Measurements from ENCODE around the gene TMEM14B.
A peak's percentile ranks its signal among the peaks of the same experiment; 100 is the strongest.
"Not testable (repeated sequence)": the region's sequence is repeated elsewhere in the genome, so short reads cannot be mapped to it uniquely, and the experiment has no call there.

TMEM14B gene

GRCh38 chr6:10747251-10747972, at the start of gene TMEM14B:
Gene TMEM14B (plus strand): TSS chr6:10747805. CDS start chr6:10749246, 1,441 bp downstream.
- DNase-seq (ENCODE audit: low spot score) = peak; percentile 96

- no peak for DNase-seq (ENCODE audit: low spot score)
Observed at GRCh38 chr6:10713962-10714361, 33.6 kb upstream of the TMEM14B start.

GRCh38 chr6:10719296-10719963, 28.2 kb upstream of the TMEM14B start:
- no peak for DNase-seq (ENCODE audit: low spot score)

- no peak for DNase-seq (ENCODE audit: low spot score)
Observed at GRCh38 chr6:10719964-10720264, 27.7 kb upstream of the TMEM14B start.

GRCh38 chr6:10720265-10720959, 27.2 kb upstream of the TMEM14B start:
- no peak for DNase-seq (ENCODE audit: low spot score)

DNA sequence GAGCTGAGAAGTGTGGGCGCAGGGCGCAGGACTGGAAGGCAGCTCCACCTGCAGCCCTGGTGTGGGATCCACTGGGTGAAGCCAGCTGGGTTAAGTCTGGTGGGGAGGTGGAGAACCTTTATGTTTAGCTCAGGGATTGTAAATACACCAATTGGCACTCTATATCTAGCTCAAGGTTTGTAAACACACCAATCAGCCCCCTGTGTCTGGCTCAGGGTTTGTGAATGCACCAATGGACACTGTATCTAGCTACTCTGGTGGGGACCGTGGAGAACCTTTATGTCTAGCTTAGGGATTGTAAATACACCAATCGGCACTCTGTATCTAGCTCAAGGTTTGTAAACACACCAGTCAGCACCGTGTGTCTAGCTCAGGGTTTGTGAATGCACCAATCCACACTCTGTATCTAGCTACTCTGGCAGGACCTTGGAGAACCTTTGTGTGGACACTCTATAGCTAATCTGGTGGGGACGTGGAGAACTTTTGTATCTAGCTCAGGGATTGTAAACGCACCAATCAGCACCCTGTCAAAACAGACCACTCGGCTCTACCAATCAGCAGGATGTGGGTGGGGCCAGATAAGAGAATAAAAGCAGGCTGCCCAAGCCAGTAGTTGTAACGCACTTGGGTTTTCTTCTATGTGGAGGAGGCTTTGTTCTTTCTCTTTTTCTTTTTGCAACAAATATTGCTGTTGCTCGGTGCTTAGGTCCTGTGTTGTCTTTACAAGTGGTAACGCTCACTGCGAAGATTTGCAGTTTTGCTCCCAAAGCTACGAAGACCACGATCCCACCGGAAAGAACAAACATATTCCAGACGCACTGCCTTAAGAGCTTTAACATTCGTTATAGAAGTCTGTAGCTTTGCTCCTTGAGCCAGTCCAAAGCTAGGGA, 26.4 kb upstream of the TMEM14B start:
- not testable (repeated sequence) for DNase-seq (ENCODE audit: low spot score)

GRCh38 chr6:10721850-10722569, 25.6 kb upstream of the TMEM14B start:
- no peak for DNase-seq (ENCODE audit: low spot score)

DNA sequence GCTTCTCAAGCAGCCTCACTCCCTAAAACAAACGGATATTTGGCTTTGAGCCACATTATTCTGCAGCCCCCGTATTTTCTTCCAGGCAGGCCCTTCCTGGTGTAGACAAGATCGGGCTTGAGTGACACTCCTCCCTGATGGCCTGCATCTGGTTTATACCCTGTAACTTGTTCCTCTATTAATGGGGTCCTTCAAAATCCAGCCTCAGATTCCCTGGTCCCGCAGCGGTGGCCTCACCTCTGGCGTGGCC, 25.1 kb upstream of the TMEM14B start:
- DNase-seq (ENCODE audit: low spot score) = no peak

GRCh38 chr6:10722820-10723566, 24.6 kb upstream of the TMEM14B start, which contains the start of gene TMEM14C:
Gene TMEM14C (plus strand): TSS chr6:10723070. CDS start chr6:10724614, 1,544 bp downstream.
- peak; percentile 94 for DNase-seq (ENCODE audit: low spot score)

DNA sequence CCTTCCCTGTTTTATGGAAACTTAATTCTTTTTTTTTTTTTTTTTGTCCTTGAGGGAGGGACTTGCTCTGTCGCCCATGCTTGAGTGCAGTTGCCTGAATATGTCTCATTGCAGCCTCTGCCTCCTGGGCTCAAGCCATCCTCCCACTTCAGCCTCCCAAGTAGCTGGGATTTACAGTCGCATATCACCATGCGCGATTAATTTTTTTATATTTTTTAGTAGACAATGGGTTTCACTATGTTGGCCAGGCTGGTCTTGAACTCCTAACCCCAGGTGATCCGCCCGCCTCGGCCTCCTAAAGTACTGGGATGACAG, 24.1 kb upstream of the TMEM14B start:
- DNase-seq (ENCODE audit: low spot score) = no peak

DNA sequence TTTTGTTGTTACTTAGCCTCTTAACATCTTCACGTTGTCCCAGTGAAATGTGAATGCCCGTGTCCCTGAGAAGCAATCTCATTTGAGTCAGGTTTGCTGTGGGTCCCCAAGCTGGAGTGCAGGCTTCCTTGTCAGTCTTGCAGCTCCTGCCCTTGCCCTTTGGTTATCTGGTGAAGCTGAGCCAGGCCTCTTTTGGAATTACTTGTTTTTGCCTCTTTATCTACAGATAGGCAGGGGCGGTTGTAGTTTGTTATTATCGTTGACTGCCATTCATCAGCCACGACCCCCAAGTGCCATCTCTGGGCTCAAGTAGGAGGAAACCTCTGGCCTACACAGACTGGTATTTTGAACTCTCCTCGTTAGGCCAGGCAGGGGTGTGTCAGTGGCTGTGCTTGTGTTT, 22.6 kb upstream of the TMEM14B start:
- DNase-seq (ENCODE audit: low spot score) = no peak

DNA sequence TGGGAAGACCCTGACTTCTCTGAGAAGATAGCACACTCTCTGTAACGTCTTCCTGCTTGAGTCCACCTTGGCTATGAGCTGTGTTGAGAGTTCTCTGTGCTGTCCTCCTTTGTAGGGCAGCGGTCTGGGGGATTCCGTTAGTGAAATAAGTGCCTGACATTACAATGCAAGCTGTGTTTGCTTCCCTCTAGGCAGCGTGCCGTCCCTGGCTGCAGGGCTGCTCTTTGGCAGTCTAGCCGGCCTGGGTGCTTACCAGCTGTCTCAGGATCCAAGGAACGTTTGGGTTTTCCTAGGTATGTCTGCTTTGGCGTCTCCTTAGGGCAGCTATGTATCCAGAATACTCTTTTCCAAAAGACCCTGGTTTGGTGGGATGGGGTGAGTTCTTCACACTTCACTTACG, 21.9 kb upstream of the TMEM14B start:
- peak; percentile 66 for DNase-seq (ENCODE audit: low spot score)

GRCh38 chr6:10730254-10730653, 17.4 kb upstream of the TMEM14B start:
- DNase-seq (ENCODE audit: low spot score) = no peak

DNA sequence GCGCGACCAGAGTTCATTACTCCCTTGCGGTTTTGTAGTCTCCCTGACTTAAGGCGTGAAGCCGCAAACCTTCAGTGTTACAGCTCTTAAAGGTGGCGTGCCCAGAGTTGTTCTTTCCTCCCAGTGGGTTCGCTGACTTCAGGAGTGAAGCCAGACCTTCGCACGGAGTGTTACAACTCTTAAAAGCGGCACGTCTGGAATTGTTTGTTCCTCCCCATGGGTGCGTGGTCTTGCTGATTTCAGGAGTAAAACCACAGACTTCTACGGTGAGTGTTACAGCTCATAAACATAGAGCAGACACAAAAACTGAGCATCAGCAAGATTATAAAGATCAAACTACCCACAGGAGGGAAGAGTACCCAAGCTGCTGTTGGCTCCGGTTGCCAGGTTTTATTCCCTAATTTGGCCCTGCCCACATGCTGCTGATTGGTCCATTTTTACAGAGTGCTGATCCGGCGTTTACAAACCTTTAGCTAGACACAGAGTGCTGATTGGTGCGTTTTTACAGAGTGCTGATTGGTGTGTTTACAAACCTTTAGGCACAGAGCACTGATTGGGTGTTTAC, 14.4 kb upstream of the TMEM14B start:
- DNase-seq (ENCODE audit: low spot score) = no peak

- DNase-seq (ENCODE audit: low spot score) = no peak
Observed at GRCh38 chr6:10733863-10734262, 13.7 kb upstream of the TMEM14B start.

DNA sequence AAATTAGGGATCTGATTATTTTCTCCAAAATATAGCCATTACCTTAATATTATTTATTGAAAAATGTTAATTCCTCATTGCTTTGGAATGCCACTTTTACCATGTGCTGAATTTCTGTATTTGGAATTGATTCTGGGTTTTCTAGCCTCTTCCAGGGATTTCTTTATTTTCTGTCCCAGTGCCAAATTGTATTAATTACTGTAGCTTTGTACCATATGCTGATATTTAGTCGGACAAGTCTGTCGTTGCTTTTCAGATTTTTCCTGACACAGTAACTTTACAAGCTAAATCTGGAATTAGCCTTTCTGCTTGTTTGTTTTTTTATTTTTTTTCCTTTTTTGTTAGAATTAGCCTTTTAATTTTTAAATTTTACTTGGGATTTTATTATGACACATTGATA, 10.9 kb upstream of the TMEM14B start:
- no peak for DNase-seq (ENCODE audit: low spot score)

DNA sequence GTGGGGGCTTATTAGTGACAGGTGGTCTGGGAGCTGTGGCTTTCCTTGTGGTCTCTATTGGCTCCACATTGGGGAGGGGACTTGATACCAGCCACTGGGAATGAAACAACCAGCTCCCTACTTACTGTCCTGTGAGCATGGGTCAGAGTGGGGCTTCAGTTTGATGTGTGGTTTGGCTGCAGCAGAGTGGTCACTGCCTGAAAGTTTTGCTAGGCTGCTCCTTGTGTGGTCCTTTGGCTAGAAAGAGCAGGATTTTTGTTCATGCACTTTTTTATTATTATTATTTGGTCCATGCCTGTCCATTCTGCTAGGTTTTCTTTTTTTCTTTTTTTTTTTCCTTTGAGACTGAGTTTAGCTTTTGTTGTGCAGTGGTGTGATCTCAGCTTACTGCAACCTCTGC, 7.5 kb upstream of the TMEM14B start:
- DNase-seq (ENCODE audit: low spot score) = no peak

DNA sequence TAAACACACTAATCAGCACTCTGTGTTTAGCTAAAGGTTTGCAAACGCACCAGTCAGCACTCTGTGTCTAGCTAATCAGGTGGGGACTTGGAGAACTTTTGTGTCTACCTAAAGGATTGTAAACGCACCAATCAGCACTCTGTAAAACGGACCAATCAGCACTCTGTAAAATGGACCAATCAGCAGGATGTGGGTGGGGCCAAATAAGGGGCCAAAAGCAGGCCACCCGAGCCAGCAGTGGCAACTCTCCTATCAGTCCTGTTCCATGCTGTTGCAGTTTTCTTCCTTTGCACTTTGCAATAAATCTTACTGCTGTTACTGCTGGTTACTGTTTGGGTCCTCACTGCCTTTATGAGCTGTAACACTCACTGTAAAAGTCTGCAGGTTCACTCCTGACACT, 6.0 kb upstream of the TMEM14B start:
- DNase-seq (ENCODE audit: low spot score) = not testable (repeated sequence)

GRCh38 chr6:10742251-10742650, 5.4 kb upstream of the TMEM14B start:
- DNase-seq (ENCODE audit: low spot score) = no peak

DNA sequence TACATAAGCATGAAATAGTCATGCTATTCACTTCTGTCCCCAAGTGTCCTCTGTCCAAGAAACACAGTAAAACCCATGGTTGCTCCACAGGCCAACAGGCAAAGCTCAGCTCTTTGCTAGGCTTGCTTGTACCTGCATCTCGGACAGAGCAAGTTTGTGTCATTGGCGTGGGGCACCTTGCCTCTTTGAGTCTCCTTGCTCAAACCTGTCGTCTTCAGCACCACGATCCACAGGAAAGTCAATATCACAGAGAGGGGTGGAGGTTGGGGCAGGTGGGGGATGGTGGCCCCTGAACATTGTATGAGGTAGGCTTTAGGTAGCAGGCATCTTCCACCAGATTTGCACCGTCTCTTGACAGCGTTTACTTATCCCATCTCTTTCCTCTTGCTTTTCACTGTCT, 4.1 kb upstream of the TMEM14B start:
- no peak for DNase-seq (ENCODE audit: low spot score)

GRCh38 chr6:10745116-10745515, 2.5 kb upstream of the TMEM14B start:
- no peak for DNase-seq (ENCODE audit: low spot score)
